Endothelial cell of umbilical vein (primary cell): ENCODE results near the gene USP31. TPM values are rescaled to one million over a fixed set of nuclear protein-coding genes. Genes with fewer than 3 reads are reported as not detected.

Experiments used
- BruUV-seq: library from RNA; stranded (reverse); fragments of 400-500 nt; replicated peaks from 2 replicates; lab custom pipeline; 2021; lab: Mats Ljungman, UMichigan
- CTCF ChIA-PET: fragments of 300-600, 350-600 bp; sonication (Branson Sonifier 250); formaldehyde crosslinking; loops from one replicate; lab custom pipeline; 2021; ENCODE audit warnings: antibody characterized with exemption, inconsistent platforms; lab: Charles Lee
- POLR2A ChIA-PET: fragments of 300-600, 350-600 bp; sonication (Branson Sonifier 250); formaldehyde crosslinking; loops from one replicate; lab custom pipeline; 2021; ENCODE audit warnings: antibody characterized with exemption, inconsistent platforms; lab: Charles Lee
- DNase-seq: peaks from one replicate; pipeline ENCODE4 v3.0.0-alpha.2; 2011; ENCODE audit warnings: low read depth, low spot score
- FAIRE-seq: peaks from 2 replicates; lab custom pipeline; 2011; peaks lifted over from hg19 to GRCh38; lab: Jason Lieb, UNC
- H2AFZ ChIP-seq: 2 replicates; pipeline ENCODE4 v1.6.0; 2012; ENCODE audit warnings: low read depth, low read length, control low read depth, inconsistent platforms
- H3K27ac ChIP-seq: 2 replicates; pipeline ENCODE4 v1.5.1; 2011; ENCODE audit warnings: low read depth, mild to moderate bottlenecking, control low read depth, low read length, moderate library complexity; ENCODE audit not compliant: insufficient read depth
- H3K27me3 ChIP-seq, 2 experiments: 2 replicates each; pipeline versions ENCODE4 v1.6.0 to v1.6.1; 2011; ENCODE audit warnings: low read length in 2 of 2, mixed read lengths in 1 of 2; ENCODE audit not compliant: control insufficient read depth in 2 of 2, insufficient read depth in 2 of 2
- H3K36me3 ChIP-seq, 2 experiments: 2 replicates in 1 of 2; 3 replicates in 1 of 2; pipeline ENCODE4 v1.5.1; 2011; ENCODE audit warnings: low read length in 2 of 2, mild to moderate bottlenecking in 1 of 2, moderate library complexity in 1 of 2; ENCODE audit not compliant: control insufficient read depth in 2 of 2, insufficient read depth in 2 of 2; ENCODE audit errors: extremely low read depth in 1 of 2
- H3K4me1 ChIP-seq: 3 replicates; pipeline ENCODE4 v1.5.1; 2011; ENCODE audit warnings: mild to moderate bottlenecking, low read length; ENCODE audit not compliant: control insufficient read depth, insufficient read depth; ENCODE audit errors: extremely low read depth
- H3K4me2 ChIP-seq: 2 replicates; pipeline ENCODE4 v1.6.1; 2011; ENCODE audit warnings: low read length, control low read depth, mixed read lengths; ENCODE audit not compliant: insufficient read depth
- H3K4me3 ChIP-seq, 3 experiments: fragments of 200-600 bp in 1 of 3; sonication (generic), shearing (Covaris generic) in 1 of 3; replicated peaks in 1 of 3; 2 replicates each; pipeline ENCODE4 v1.5.1; 2011 to 2016; ENCODE audit warnings: control low read depth in 3 of 3, low read length in 3 of 3, mild to moderate bottlenecking in 2 of 3, inconsistent platforms in 1 of 3, low read depth in 1 of 3, moderate library complexity in 1 of 3; ENCODE audit not compliant: insufficient read depth in 1 of 3
- H3K79me2 ChIP-seq: 2 replicates; pipeline ENCODE4 v1.6.0; 2012; ENCODE audit warnings: low read length, inconsistent platforms; ENCODE audit not compliant: control insufficient read depth, insufficient read depth
- H3K9ac ChIP-seq: replicated peaks from 2 replicates; pipeline ENCODE3; 2011; ENCODE audit warnings: low read length, control low read depth; ENCODE audit not compliant: insufficient read depth; ENCODE audit errors: extremely low read depth
- H3K9me1 ChIP-seq: replicated peaks from 3 replicates; pipeline ENCODE4 v1.6.0; 2011; ENCODE audit warnings: mild to moderate bottlenecking, low read length; ENCODE audit not compliant: control insufficient read depth, insufficient read depth; ENCODE audit errors: extremely low read depth
- H3K9me3 ChIP-seq: replicated peaks from 2 replicates; pipeline ENCODE4 v1.5.1; 2012; ENCODE audit warnings: low read length, inconsistent platforms; ENCODE audit not compliant: control insufficient read depth, insufficient read depth
- H4K20me1 ChIP-seq: replicated peaks from 2 replicates; pipeline ENCODE3; 2011; ENCODE audit warnings: mild to moderate bottlenecking, low read length; ENCODE audit not compliant: control insufficient read depth, insufficient read depth; ENCODE audit errors: extremely low read depth
- CTCF ChIP-seq, 2 donors: IDR thresholded peaks; 1 replicate in 1 of 2; 2 replicates in 1 of 2; pipeline ENCODE4 v1.5.1; 2011; ENCODE audit warnings: low read length in 2 of 2, mild to moderate bottlenecking in 2 of 2, moderate library complexity in 2 of 2, control low read depth in 1 of 2, inconsistent platforms in 1 of 2, low read depth in 1 of 2; ENCODE audit not compliant: insufficient read depth in 1 of 2; ENCODE audit errors: extremely low read depth in 1 of 2
- EZH2 ChIP-seq: IDR thresholded peaks from 2 replicates; pipeline ENCODE4 v1.6.1; 2012; ENCODE audit warnings: borderline replicate concordance, low read depth, mild to moderate bottlenecking, moderate library complexity, low read length, inconsistent platforms; ENCODE audit not compliant: severe bottlenecking
- FOS ChIP-seq: IDR thresholded peaks from 2 replicates; pipeline ENCODE4 v1.6.1; 2011; ENCODE audit warnings: mild to moderate bottlenecking, low read length, moderate library complexity, borderline replicate concordance; ENCODE audit not compliant: insufficient read depth
- GATA2 ChIP-seq: IDR thresholded peaks from 2 replicates; pipeline ENCODE4 v1.7.0; 2011; ENCODE audit warnings: low read depth, mild to moderate bottlenecking, moderate library complexity, mixed read lengths, low read length; ENCODE audit not compliant: insufficient read length, insufficient read depth
- JUN ChIP-seq: IDR thresholded peaks from 2 replicates; pipeline ENCODE4 v1.6.1; 2011; ENCODE audit warnings: borderline replicate concordance, low read depth; ENCODE audit not compliant: insufficient read length, insufficient read depth
- MAX ChIP-seq: IDR thresholded peaks from 2 replicates; pipeline ENCODE4 v1.6.1; 2011; ENCODE audit not compliant: insufficient read depth, insufficient read length
- MYC ChIP-seq: IDR thresholded peaks from one replicate; pipeline ENCODE4 v1.6.1; 2011; ENCODE audit warnings: mild to moderate bottlenecking, low read depth, low read length
- POLR2A ChIP-seq: IDR thresholded peaks from 2 replicates; pipeline ENCODE4 v1.6.1; 2012; ENCODE audit warnings: low read depth, mild to moderate bottlenecking, control low read depth, low read length
- POLR2AphosphoS5 ChIP-seq: IDR thresholded peaks from 2 replicates; pipeline ENCODE4 v1.6.1; 2012; ENCODE audit warnings: low read depth, mild to moderate bottlenecking, control low read depth, low read length, moderate library complexity; ENCODE audit not compliant: insufficient read depth
- dilution Hi-C: fragments of 300-500 bp; cut with MboI; formaldehyde crosslinking; loops from one replicate; pipeline ENCODE4 v1.15.0; 2019; ENCODE audit warnings: low sequenced_read_pairs; ENCODE audit not compliant: extremely low pct_ligation_motif_present
- intact Hi-C: fragments of 100-400 bp; cut with micrococcal nuclease; formaldehyde crosslinking; loops from one replicate; pipeline ENCODE4 v1.10.0; 2022
- polyA plus RNA-seq, 4 experiments: library from polyadenylated mRNA; depleted of rRNA in 3 of 4; stranded (reverse) in 3 of 4; unstranded in 1 of 4; fragments of >200 nt; gene quantifications; 2 replicates each; pipeline versions ENCODE4 v1.2.1 to v1.2.3, GENCODE V29; 2011 to 2012; ENCODE audit warnings: missing spikeins in 1 of 4
- total RNA-seq: library from RNA; stranded (reverse); gene quantifications from 2 replicates; pipeline ENCODE4 v1.2.3, GENCODE V29; 2021

The USP31 gene
- total and polyA plus RNA-seq, 2 donors (not counting 3 experiments of a cell fraction or from before 2014, with no cell fraction given): 14.5 to 42.4 TPM

- H3K9me1 ChIP-seq: no peaks in the 10 kb centered on the region
- dilution Hi-C loops: no loop called here
- no TSS peak for BruUV-seq
- no peaks in the 10 kb centered on the region for H3K79me2 ChIP-seq
- DNase-seq: no peak
- no peak overlapping the region for H3K4me2 ChIP-seq
- TF ChIP-seq POLR2A (no peak), FOS (no peak), JUN (no peak), GATA2 (no peak), EZH2 (no peak), MYC (no peak), CTCF (IDR thresholded peaks at IDR 0.05; ENCODE audit: extremely low read depth in 1 of 2, insufficient read depth in 1 of 2, low read depth in 1 of 2, low read length in 2 of 2) (no peak), MAX (no peak), POLR2AphosphoS5 (no peak)
- ChIA-PET CTCF (interaction anchor here (1.3 kb wide), 1 partner anchor 14 kb away, joined by 4 read pairs; no protein-coding TSS in a partner anchor), POLR2A (no interaction called here)
- intact Hi-C loops: no loop called here
- H3K27me3 ChIP-seq: no peaks in the 10 kb centered on the region
- no peak overlapping the region for H3K9ac ChIP-seq
- H3K27ac ChIP-seq: no peak overlapping the region
- no peak for FAIRE-seq
- no peaks in the 10 kb centered on the region for H3K9me3 ChIP-seq
- peaks cover under 1 to 14% of the 10 kb centered on the region in 2 experiments for H3K36me3 ChIP-seq
- H3K4me1 ChIP-seq: peaks cover 15% of the 10 kb centered on the region
- H3K4me3 ChIP-seq: no peak overlapping the region
- H4K20me1 ChIP-seq: no peaks in the 10 kb centered on the region
- no peak overlapping the region for H2AFZ ChIP-seq
Measured at GRCh38 chr16:23085949-23086348, 63.3 kb downstream of the USP31 start.
